ENCODE data around the gene GLIS2.
A peak's percentile ranks its signal among the peaks of the same experiment; 100 is the strongest.
"Not testable (repeated sequence)": the region's sequence is repeated elsewhere in the genome, so short reads cannot be mapped to it uniquely, and the experiment has no call there.

GLIS2 gene

GRCh38 chr16:4321286-4322120 is 5.6 kb downstream of the GLIS2 start:
- DNase-seq, result no peak

GRCh38 chr16:4322121-4323052 is 6.5 kb downstream of the GLIS2 start:
- DNase-seq, result no peak

- DNase-seq, result no peak
Observed at GRCh38 chr16:4323071-4323844, 7.4 kb downstream of the GLIS2 start.

GRCh38 chr16:4323845-4324488 is 8.1 kb downstream of the GLIS2 start:
- no peak for DNase-seq

- DNase-seq, result no peak
Observed at GRCh38 chr16:4324492-4325252, 8.8 kb downstream of the GLIS2 start.

GRCh38 chr16:4325253-4325758 is 9.4 kb downstream of the GLIS2 start:
- no peak for DNase-seq

- DNase-seq, result no peak
Observed at GRCh38 chr16:4327386-4328045, 11.6 kb downstream of the GLIS2 start.

GRCh38 chr16:4328046-4328781 is 12.3 kb downstream of the GLIS2 start:
- DNase-seq, result peak; percentile 56

GRCh38 chr16:4328782-4329775 is 13.2 kb downstream of the GLIS2 start:
- no peak for DNase-seq

GRCh38 chr16:4330277-4330874 is 14.5 kb downstream of the GLIS2 start:
- DNase-seq, result peak; percentile 73

GRCh38 chr16:4332083-4332482 is 16.2 kb downstream of the GLIS2 start:
- no peak for DNase-seq

- no peak for DNase-seq
Observed at GRCh38 chr16:4332623-4333307, 16.9 kb downstream of the GLIS2 start.

- DNase-seq, result no peak
Observed at GRCh38 chr16:4333308-4333638, 17.4 kb downstream of the GLIS2 start.

GRCh38 chr16:4333714-4334113 is 17.8 kb downstream of the GLIS2 start:
- DNase-seq, result not testable (repeated sequence)

GRCh38 chr16:4334724-4335495 is 19.0 kb downstream of the GLIS2 start:
- DNase-seq, result no peak

- no peak for DNase-seq
Observed at GRCh38 chr16:4336701-4337539, 21.1 kb downstream of the GLIS2 start.

All from stimulated activated CD4-positive, alpha-beta T cell treated with anti-CD3 and anti-CD28 coated beads, Interleukin-12 subunit alpha, Interleukin-12 subunit beta, amount 100 ng/mL, for 4 hours (primary cell).